CD14-positive monocyte (primary cell): ENCODE measurements around the gene SFXN2. TPM values are rescaled to one million over a fixed set of nuclear protein-coding genes. Genes with fewer than 3 reads are reported as not detected.

ENCODE experiments used
- DNase-seq, 3 donors: peaks; one replicate each; pipeline ENCODE4 v3.0.0-alpha.2; 2011 to 2022
- H2AFZ ChIP-seq: 2 replicates; pipeline ENCODE4 v1.6.0; 2012; ENCODE audit warnings: mild to moderate bottlenecking, low read depth, low read length, inconsistent platforms; ENCODE audit not compliant: insufficient read depth, poor library complexity, severe bottlenecking
- H3K27ac ChIP-seq, 2 donors: 1 replicate in 1 of 2; 2 replicates in 1 of 2; pipeline ENCODE4 v1.5.1; 2012 to 2013; ENCODE audit warnings: low read length in 2 of 2, control low read depth in 1 of 2, inconsistent platforms in 1 of 2, low read depth in 1 of 2, mild to moderate bottlenecking in 1 of 2
- H3K27me3 ChIP-seq, 2 donors: one replicate each; pipeline versions ENCODE4 v1.6.0 to v1.6.1; 2011 to 2013; ENCODE audit warnings: low read length in 2 of 2; ENCODE audit not compliant: control insufficient read depth in 2 of 2, insufficient read depth in 2 of 2
- H3K36me3 ChIP-seq, 2 donors: replicated peaks in 1 of 2; 1 replicate in 1 of 2; 2 replicates in 1 of 2; pipeline versions ENCODE4 v1.5.1 to v1.6.1; 2012 to 2013; ENCODE audit warnings: low read length in 2 of 2, control low read depth in 1 of 2, inconsistent platforms in 1 of 2, mild to moderate bottlenecking in 1 of 2; ENCODE audit not compliant: insufficient read depth in 2 of 2, control insufficient read depth in 1 of 2
- H3K4me1 ChIP-seq, 2 donors: 1 replicate in 1 of 2; 2 replicates in 1 of 2; pipeline versions ENCODE4 v1.5.1 to v1.6.1; 2012 to 2013; ENCODE audit warnings: low read length in 2 of 2, control low read depth in 1 of 2, inconsistent platforms in 1 of 2, mild to moderate bottlenecking in 1 of 2, moderate library complexity in 1 of 2; ENCODE audit not compliant: insufficient read depth in 2 of 2, control insufficient read depth in 1 of 2
- H3K4me2 ChIP-seq: replicated peaks from 2 replicates; pipeline ENCODE3; 2012; ENCODE audit warnings: low read length, moderate library complexity, mild to moderate bottlenecking; ENCODE audit not compliant: poor library complexity, severe bottlenecking; ENCODE audit errors: extremely low read depth
- H3K4me3 ChIP-seq, 3 experiments: fragments of 200-600 bp in 1 of 3; sonication (generic) in 1 of 3; replicated peaks in 1 of 3; 1 replicate in 2 of 3; 2 replicates in 1 of 3; pipeline ENCODE4 v1.5.1; 2011 to 2013; ENCODE audit warnings: low read length in 3 of 3, mild to moderate bottlenecking in 3 of 3, control low read depth in 2 of 3, low read depth in 2 of 3, inconsistent platforms in 1 of 3, moderate library complexity in 1 of 3
- H3K79me2 ChIP-seq: 2 replicates; pipeline ENCODE4 v1.6.0; 2012; ENCODE audit warnings: mild to moderate bottlenecking, control low read depth, inconsistent platforms, low read length, moderate library complexity; ENCODE audit not compliant: insufficient read depth
- H3K9ac ChIP-seq: 2 replicates; pipeline ENCODE4 v1.6.0; 2017; ENCODE audit warnings: low read length, mild to moderate bottlenecking; ENCODE audit not compliant: insufficient read depth, poor library complexity, severe bottlenecking
- H3K9me3 ChIP-seq, 2 donors: replicated peaks in 1 of 2; 1 replicate in 1 of 2; 2 replicates in 1 of 2; pipeline versions ENCODE4 v1.5.1 to v1.6.1; 2012 to 2013; ENCODE audit warnings: low read length in 2 of 2, control low read depth in 1 of 2; ENCODE audit not compliant: control insufficient read depth in 1 of 2, insufficient read depth in 1 of 2
- H4K20me1 ChIP-seq: 2 replicates; pipeline ENCODE4 v1.6.0; 2012; ENCODE audit warnings: mild to moderate bottlenecking, low read length, control low read depth, moderate library complexity; ENCODE audit not compliant: insufficient read depth
- H3K27ac Mint-ChIP-seq, 7 donors: one replicate each; pipeline ENCODE4 v1.8.0; 2020; ENCODE audit warnings: mild to moderate bottlenecking in 7 of 7, mixed read lengths in 7 of 7, moderate library complexity in 6 of 7, inconsistent platforms in 2 of 7
- H3K27me3 Mint-ChIP-seq, 3 donors: one replicate each; pipeline ENCODE4 v1.8.0; 2021 to 2022; ENCODE audit warnings: low read depth in 3 of 3, mild to moderate bottlenecking in 3 of 3, mixed read lengths in 3 of 3, moderate library complexity in 3 of 3, inconsistent platforms in 1 of 3
- H3K36me3 Mint-ChIP-seq, 2 donors: one replicate each; pipeline ENCODE4 v1.8.0; 2020; ENCODE audit warnings: mixed read lengths in 2 of 2, inconsistent platforms in 1 of 2, mild to moderate bottlenecking in 1 of 2
- H3K4me1 Mint-ChIP-seq: one replicate; pipeline ENCODE4 v1.8.0; 2020; ENCODE audit warnings: mild to moderate bottlenecking, mixed read lengths
- H3K4me3 Mint-ChIP-seq, 2 donors: one replicate each; pipeline ENCODE4 v1.8.0; 2020; ENCODE audit warnings: mild to moderate bottlenecking in 2 of 2, mixed read lengths in 2 of 2, moderate library complexity in 1 of 2
- H3K9me3 Mint-ChIP-seq, 7 donors: one replicate each; pipeline ENCODE4 v1.8.0; 2020 to 2022; ENCODE audit warnings: mixed read lengths in 7 of 7, mild to moderate bottlenecking in 6 of 7, moderate library complexity in 6 of 7, inconsistent platforms in 2 of 7
- CTCF ChIP-seq: fragments of 200-600 bp; IDR thresholded peaks from one replicate; pipeline ENCODE4 v1.8.0; 2022; ENCODE audit warnings: antibody characterized with exemption, mild to moderate bottlenecking
- WGBS: methylation state at CpG from one replicate; pipeline ENCODE4 v1.1.5; 2013; ENCODE audit warnings: missing lambda C conversion rate; ENCODE audit not compliant: insufficient coverage; 5-methylcytosine and 5-hydroxymethylcytosine counted together
- intact Hi-C, 2 donors: fragments of 100-400 bp; cut with micrococcal nuclease; formaldehyde crosslinking; loops; one replicate each; pipeline versions ENCODE4 v1.15.0 to v1.15.1; 2023
- polyA plus RNA-seq, 3 donors: library from polyadenylated mRNA; depleted of rRNA in 1 of 3; unstranded in 2 of 3; stranded (reverse) in 1 of 3; fragments of 300-500 nt in 2 of 3; fragments of >200 nt in 1 of 3; fragmentation: Illumina TruSeq in 2 of 3; gene quantifications; 1 replicate in 2 of 3; 2 replicates in 1 of 3; pipeline ENCODE4 v1.2.3, GENCODE V29; 2012 to 2021

The SFXN2 gene
- polyA plus RNA-seq, 3 donors = 1.3 to 2.0 (median 1.8) TPM

GRCh38 chr10:102727037-102727818, 12.8 kb downstream of the SFXN2 start:
- Mint-ChIP-seq H3K36me3 (peaks cover 17 to 21% of the 10 kb centered on the region in 2 donors), H3K27ac (peak overlapping the region in 3 of 7 donors; percentile 9 to 65 (median 52)), H3K4me3 (no peak overlapping the region), H3K27me3 (peaks cover 0 to 2% (median 2%) of the 10 kb centered on the region in 3 donors), H3K9me3 (peaks cover 0 to 6% (median 0%) of the 10 kb centered on the region in 7 donors), H3K4me1 (peaks cover 20% of the 10 kb centered on the region)
- Histone ChIP-seq H3K4me2 (no peak overlapping the region), H3K36me3 (no peaks in the 10 kb centered on the region), H3K27ac (peak overlapping the region in 1 of 2 donors; percentile 16), H4K20me1 (no peaks in the 10 kb centered on the region), H3K9ac (peak overlapping the region; percentile 32), H3K79me2 (no peaks in the 10 kb centered on the region), H3K27me3 (no peaks in the 10 kb centered on the region), H3K4me3 (no peak overlapping the region), H3K4me1 (no peaks in the 10 kb centered on the region), H2AFZ (no peak overlapping the region), H3K9me3 (no peaks in the 10 kb centered on the region)
- 86% methylated on average over 2 of the region's 13 CpGs for WGBS
- intact Hi-C loops = no loop called here
- DNase-seq = no peak
- TF ChIP-seq CTCF = no peak

GRCh38 chr10:102729029-102730026, 14.9 kb downstream of the SFXN2 start:
- H3K4me3 Mint-ChIP-seq = peak overlapping the region in 1 of 2 donors; percentile 45
- H3K9ac ChIP-seq = no peak overlapping the region
- 45% methylated on average over 18 of the region's 30 CpGs for WGBS
- peaks cover 0 to 2% (median 2%) of the 10 kb centered on the region in 3 donors for H3K27me3 Mint-ChIP-seq
- peak overlapping the region; percentile 37 for H2AFZ ChIP-seq
- H3K79me2 ChIP-seq = no peaks in the 10 kb centered on the region
- H3K4me3 ChIP-seq = no peak overlapping the region
- peak; percentile 72 to 81 (median 79) for DNase-seq
- no peaks in the 10 kb centered on the region for H3K27me3 ChIP-seq
- no peak overlapping the region for H3K4me2 ChIP-seq
- no peaks in the 10 kb centered on the region for H3K9me3 ChIP-seq
- peak; percentile 88 for TF ChIP-seq CTCF
- peak overlapping the region in 3 of 7 donors; percentile 22 to 60 (median 24) for H3K27ac Mint-ChIP-seq
- H4K20me1 ChIP-seq = no peaks in the 10 kb centered on the region
- peaks cover 22 to 37% of the 10 kb centered on the region in 2 donors for H3K36me3 Mint-ChIP-seq
- H3K4me1 Mint-ChIP-seq = peaks cover 20% of the 10 kb centered on the region
- H3K9me3 Mint-ChIP-seq = peaks cover 0 to 1% (median 0%) of the 10 kb centered on the region in 7 donors
- H3K27ac ChIP-seq = peak overlapping the region in 1 of 2 donors; percentile 31
- H3K36me3 ChIP-seq = no peaks in the 10 kb centered on the region
- H3K4me1 ChIP-seq = no peaks in the 10 kb centered on the region
- intact Hi-C loops = loop anchor here (1.0 to 2.0 kb wide), 2 partner anchors 171 to 172 kb away; no protein-coding TSS in a partner anchor
